Hippocampal formation (tissue), 2 donors: ENCODE results near the gene RFTN1.

ENCODE experiments used
- DNase-seq, 2 donors: peaks; one replicate each; lab custom pipeline; 2025; lab: John Stamatoyannopoulos, UW

RFTN1 gene

DNA sequence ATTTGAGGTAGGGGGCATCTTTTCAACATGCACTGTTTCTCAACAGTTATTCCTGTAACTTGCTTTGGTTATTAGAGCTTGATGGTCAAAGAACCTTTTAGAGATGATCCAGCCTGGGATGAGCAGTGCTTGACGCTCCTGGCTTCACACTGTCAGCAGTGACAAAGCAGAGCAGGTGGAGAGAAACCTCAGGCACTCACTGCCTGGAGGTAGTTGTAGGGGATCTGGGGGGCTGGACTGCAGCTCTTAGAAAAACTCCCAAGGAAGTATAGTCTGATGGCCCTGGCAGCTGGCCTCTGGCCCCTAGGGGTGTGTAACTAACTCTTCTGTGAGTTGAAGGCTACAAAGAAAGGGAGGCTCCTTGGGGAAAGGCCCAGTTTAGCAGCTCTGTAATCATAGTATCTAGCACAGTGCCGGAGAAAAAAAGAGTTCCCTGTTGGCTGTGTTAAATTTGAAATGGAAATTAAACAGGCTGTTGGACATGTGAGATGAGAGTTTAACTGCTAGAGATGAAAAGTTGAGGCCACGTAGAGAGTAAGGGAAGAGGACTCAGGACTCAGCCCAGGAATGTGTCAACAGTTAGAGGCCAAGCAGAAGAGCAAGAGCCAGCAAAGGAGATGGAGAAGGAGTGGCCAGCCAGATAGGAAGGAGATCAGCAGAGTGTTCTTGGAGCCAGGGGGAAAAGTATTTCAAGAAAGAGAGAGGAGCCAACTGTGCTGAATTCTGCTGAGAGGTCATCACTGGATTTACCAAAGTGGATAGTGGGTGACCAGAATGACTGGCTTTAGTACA lies 234.3 kb downstream of the RFTN1 start:
- no peak for DNase-seq

DNA sequence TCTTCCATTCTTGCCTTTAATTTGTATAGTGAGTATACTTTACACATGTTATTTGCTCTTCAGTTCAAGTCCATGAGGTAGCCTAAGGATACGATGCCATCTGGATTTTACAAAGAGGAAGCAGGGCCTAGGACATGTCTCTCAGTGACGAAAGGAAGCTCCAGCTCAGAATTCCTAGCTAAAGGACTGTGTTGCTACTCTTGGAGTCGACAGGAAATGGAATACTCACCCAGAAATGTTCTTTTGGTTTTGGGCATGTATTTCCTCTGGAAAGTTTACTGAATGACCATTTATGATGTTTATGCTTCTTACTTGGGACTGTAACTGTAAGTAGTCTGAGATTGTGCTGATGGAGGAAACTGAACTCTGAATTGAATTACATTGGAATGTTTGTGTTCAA lies 236.0 kb downstream of the RFTN1 start:
- no peak for DNase-seq

DNA sequence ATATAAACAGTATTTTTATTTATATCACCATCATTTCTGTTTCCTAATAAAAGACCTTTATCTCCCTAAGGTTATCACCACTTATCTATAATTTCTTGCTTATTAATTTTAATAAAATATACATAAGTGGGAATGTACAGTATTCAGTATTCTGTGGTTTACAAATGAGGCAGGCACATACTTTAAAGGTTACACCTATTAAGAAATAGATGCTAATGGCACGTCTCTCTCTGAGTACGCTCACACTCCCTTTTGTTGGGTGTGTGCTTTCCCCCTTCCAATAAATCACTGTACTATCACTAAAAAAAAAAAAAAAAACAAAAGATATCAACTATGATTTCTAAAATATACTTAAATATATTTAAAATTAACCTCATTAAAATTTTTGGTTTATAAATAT lies 239.6 kb downstream of the RFTN1 start:
- DNase-seq, result no peak

DNA sequence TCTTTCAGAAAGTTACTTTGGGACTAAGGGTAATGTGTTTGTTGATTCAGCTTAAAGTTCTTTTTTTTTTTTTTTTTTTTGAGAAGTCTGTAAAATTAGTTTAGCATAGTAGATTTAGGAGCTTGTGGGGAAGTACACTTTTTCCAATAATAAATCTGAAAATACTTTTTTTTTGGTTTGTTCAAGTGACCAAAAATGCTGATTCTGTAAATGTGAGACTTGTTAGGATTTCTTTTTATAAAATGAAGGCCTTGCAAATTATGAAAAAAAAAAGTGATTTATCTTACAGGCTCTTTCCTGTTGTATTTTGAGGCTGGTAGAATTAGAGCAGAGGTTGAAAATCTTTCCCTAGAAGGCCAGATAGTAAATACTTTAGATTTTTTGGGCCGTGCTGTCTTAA lies 240.9 kb downstream of the RFTN1 start:
- no peak for DNase-seq

DNA sequence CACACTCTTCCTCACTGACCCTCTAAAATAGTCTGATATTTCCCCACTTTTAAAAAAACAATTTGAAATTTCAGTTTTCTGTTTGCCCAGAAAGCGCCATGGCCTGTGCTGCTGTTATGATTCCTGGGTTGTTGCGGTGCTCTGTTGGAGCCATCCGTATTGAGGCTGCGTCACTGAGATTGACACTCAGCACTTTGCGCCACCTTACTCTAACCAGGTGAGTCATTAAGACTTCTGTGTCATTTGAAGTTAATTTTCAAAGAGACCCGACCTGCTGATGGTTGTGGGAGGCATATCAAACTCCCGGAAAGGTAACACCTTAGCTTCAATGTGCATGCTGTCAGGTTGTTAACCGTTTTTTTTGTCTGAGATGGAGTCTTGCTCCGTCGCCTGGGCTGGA lies 242.6 kb downstream of the RFTN1 start:
- DNase-seq, result no peak

DNA sequence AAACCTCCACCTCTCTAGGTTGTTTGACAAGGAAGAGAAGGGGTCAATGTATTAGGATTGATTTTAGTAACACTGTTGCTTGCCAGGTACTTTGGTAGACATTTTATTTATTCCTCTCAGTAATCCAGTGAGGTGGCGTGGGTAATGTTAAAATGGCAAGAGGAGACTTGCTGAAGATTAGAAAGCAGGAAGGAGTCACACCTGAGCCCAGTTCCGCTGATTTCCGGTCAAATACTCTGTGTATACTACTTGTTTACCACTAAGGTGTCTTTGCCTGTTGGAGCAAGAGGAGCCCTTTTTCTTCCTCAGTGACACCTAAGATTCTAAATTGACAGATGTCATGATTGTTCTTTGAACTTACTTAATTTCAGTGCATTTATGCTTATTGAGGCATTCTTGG lies 246.8 kb downstream of the RFTN1 start:
- no peak for DNase-seq
